ENCODE measurements around the gene ADORA1. TPM values are rescaled to one million over a fixed set of nuclear protein-coding genes. Genes with fewer than 3 reads are reported as not detected.

Gene ADORA1
- polyA plus RNA-seq, 1 donor (not counting 4 experiments of a cell fraction or from before 2014, with no cell fraction given), result 0.09 TPM

DNA sequence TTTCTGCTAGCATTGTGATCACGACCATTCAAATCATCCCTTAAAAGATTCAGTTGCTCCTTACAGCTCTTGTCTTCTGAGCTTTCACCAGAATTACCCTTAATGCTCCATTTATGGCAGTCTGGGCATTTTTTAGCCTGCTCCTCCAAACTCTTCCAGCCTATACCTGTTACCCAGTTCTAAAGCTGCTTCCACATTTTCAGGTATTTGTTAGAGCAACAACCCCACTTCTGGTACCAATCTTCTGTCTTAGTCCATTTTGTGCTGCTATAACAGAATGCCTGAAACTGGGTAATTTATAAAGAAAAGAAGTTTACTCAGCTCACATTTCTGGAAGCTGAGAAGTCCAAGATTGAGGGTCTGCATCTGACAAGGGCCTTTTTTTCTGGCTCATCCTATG lies 30.9 kb downstream of the ADORA1 start:
- Histone ChIP-seq H3K9me1 (ENCODE audit: control insufficient read depth, extremely low read depth, insufficient read depth, low read length) (no peaks in the 10 kb centered on the region), H3K4me2 (ENCODE audit: control insufficient read depth, extremely low read depth, insufficient read depth, low read depth, low read length) (no peak overlapping the region), H3K4me3 (ENCODE audit: control insufficient read depth in 2 of 3, extremely low read depth in 1 of 3, insufficient read depth in 2 of 3, low read depth in 1 of 3, low read length in 3 of 3) (no peak overlapping the region), H2AFZ (ENCODE audit: control insufficient read depth, low read length) (no peak overlapping the region), H3K9me3 (ENCODE audit: control insufficient read depth, low read depth, low read length) (peaks cover 3% of the 10 kb centered on the region), H4K20me1 (ENCODE audit: control insufficient read depth, extremely low read depth, insufficient read depth, low read length) (no peaks in the 10 kb centered on the region), H3K36me3 (ENCODE audit: control insufficient read depth in 2 of 2, extremely low read depth in 1 of 2, insufficient read depth in 2 of 2, low read length in 2 of 2) (no peaks in the 10 kb centered on the region), H3K27ac (ENCODE audit: control insufficient read depth, insufficient read depth, low read length) (no peak overlapping the region), H3K9ac (ENCODE audit: control insufficient read depth, extremely low read depth, insufficient read depth, low read length) (no peak overlapping the region), H3K4me1 (ENCODE audit: control insufficient read depth, extremely low read depth, insufficient read depth, low read length) (peaks cover 11% of the 10 kb centered on the region), H3K79me2 (ENCODE audit: control insufficient read depth, insufficient read depth, low read length) (no peaks in the 10 kb centered on the region), H3K27me3 (ENCODE audit: control insufficient read depth, extremely low read depth, insufficient read depth, low read length) (peaks cover 18% of the 10 kb centered on the region)
- no peak for FAIRE-seq
- dilution Hi-C loops (cut with MboI; ENCODE audit: extremely low pct_ligation_motif_present, low sequenced_read_pairs), result no loop called here
- DNase-seq (ENCODE audit: low read depth, low spot score), result no peak
- TF ChIP-seq, protein P1, sequence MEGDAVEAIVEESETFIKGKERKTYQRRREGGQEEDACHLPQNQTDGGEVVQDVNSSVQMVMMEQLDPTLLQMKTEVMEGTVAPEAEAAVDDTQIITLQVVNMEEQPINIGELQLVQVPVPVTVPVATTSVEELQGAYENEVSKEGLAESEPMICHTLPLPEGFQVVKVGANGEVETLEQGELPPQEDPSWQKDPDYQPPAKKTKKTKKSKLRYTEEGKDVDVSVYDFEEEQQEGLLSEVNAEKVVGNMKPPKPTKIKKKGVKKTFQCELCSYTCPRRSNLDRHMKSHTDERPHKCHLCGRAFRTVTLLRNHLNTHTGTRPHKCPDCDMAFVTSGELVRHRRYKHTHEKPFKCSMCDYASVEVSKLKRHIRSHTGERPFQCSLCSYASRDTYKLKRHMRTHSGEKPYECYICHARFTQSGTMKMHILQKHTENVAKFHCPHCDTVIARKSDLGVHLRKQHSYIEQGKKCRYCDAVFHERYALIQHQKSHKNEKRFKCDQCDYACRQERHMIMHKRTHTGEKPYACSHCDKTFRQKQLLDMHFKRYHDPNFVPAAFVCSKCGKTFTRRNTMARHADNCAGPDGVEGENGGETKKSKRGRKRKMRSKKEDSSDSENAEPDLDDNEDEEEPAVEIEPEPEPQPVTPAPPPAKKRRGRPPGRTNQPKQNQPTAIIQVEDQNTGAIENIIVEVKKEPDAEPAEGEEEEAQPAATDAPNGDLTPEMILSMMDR (optimal IDR thresholded peaks at IDR 0.05 in 1 of 3, IDR thresholded peaks at IDR 0.05 in 1 of 3, conservative IDR thresholded peaks at IDR 0.05 in 1 of 3; ENCODE audit: extremely low read depth in 1 of 3, insufficient read depth in 2 of 3, low read length in 3 of 3), result no peak
- no peak for TF ChIP-seq EZH2 (IDR thresholded peaks at IDR 0.05; ENCODE audit: low read length)

DNA sequence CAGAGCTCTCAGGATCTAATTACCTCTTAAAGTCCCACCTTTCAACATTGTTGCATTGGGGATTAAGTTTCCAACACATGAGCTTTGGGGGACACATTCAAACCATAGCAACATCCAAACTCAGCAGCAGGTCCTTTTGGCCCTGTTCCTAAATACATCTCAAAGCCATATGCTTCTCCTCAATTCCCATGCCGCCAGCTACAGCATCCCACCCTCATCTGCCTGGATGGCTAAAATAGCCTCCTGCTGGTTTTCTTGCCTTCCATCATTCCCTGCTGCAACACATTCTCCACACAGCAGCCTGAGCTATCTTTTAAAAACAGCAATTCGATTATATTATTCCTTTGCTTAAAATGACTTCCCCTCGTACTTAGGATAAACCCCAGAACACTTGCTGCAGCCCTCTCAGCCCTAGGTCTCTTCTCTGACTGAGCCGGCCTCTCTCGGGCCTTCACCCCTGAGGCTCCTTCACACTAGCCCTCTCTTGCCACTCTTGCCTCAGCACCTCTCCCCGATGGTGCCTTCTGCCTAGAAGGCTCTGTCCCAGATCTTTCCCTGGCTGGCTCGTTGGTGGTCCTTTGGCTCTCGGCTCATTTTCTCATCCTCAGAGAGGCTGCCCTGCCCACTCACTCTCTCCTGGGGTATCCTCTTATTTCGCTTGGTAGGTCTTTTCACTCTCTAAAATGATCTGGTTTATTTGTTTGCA lies 31.6 kb downstream of the ADORA1 start:
- no peak for DNase-seq (ENCODE audit: low read depth, low spot score)
- dilution Hi-C loops (cut with MboI; ENCODE audit: extremely low pct_ligation_motif_present, low sequenced_read_pairs), result no loop called here

More for the DNA sequence above, 31.6 kb downstream of the ADORA1 start:
- Histone ChIP-seq H3K9me3 (ENCODE audit: control insufficient read depth, low read depth, low read length) (peaks cover 3% of the 10 kb centered on the region), H3K4me1 (ENCODE audit: control insufficient read depth, extremely low read depth, insufficient read depth, low read length) (peaks cover 7% of the 10 kb centered on the region), H3K27ac (ENCODE audit: control insufficient read depth, insufficient read depth, low read length) (no peak overlapping the region), H3K4me2 (ENCODE audit: control insufficient read depth, extremely low read depth, insufficient read depth, low read depth, low read length) (no peak overlapping the region), H2AFZ (ENCODE audit: control insufficient read depth, low read length) (no peak overlapping the region), H3K36me3 (ENCODE audit: control insufficient read depth in 2 of 2, extremely low read depth in 1 of 2, insufficient read depth in 2 of 2, low read length in 2 of 2) (no peaks in the 10 kb centered on the region), H3K4me3 (ENCODE audit: control insufficient read depth in 2 of 3, extremely low read depth in 1 of 3, insufficient read depth in 2 of 3, low read depth in 1 of 3, low read length in 3 of 3) (no peak overlapping the region), H3K9ac (ENCODE audit: control insufficient read depth, extremely low read depth, insufficient read depth, low read length) (no peak overlapping the region), H4K20me1 (ENCODE audit: control insufficient read depth, extremely low read depth, insufficient read depth, low read length) (no peaks in the 10 kb centered on the region), H3K27me3 (ENCODE audit: control insufficient read depth, extremely low read depth, insufficient read depth, low read length) (peaks cover 24% of the 10 kb centered on the region), H3K79me2 (ENCODE audit: control insufficient read depth, insufficient read depth, low read length) (no peaks in the 10 kb centered on the region), H3K9me1 (ENCODE audit: control insufficient read depth, extremely low read depth, insufficient read depth, low read length) (no peaks in the 10 kb centered on the region)
- no peak for TF ChIP-seq EZH2 (IDR thresholded peaks at IDR 0.05; ENCODE audit: low read length)
- TF ChIP-seq, protein P1 (optimal IDR thresholded peaks at IDR 0.05 in 1 of 3, IDR thresholded peaks at IDR 0.05 in 1 of 3, conservative IDR thresholded peaks at IDR 0.05 in 1 of 3; ENCODE audit: extremely low read depth in 1 of 3, insufficient read depth in 2 of 3, low read length in 3 of 3), result no peak
- no peak for FAIRE-seq
